ENCODE results near the gene QPCT. TPM values are rescaled to one million over a fixed set of nuclear protein-coding genes. Genes with fewer than 3 reads are reported as not detected.
A peak's percentile ranks its signal among the peaks of the same experiment; 100 is the strongest.
"Not testable (repeated sequence)": the region's sequence is repeated elsewhere in the genome, so short reads cannot be mapped to it uniquely, and the experiment has no call there.

The QPCT gene
- total RNA-seq, 1 experiment from 2014 or later, result 7.1 TPM

DNA sequence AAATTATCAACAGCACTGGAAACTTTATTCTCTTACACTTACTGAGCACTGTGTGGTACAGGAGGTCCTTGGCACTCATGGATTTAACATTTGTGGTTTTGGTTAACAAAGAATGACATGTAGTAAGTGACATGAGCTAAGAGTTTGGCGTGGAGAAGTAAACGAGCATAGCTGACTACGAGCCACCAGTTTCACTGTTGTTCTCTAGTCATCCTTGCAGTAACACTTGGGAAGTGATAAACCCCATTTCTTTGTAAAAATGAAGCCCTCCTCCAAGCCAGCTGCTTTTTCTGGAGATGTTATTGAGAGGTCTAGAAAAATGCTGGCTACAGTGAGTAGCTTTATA, 32.7 kb downstream of the QPCT start:
- DNase-seq (ENCODE audit: low read depth in 1 of 2, low spot score in 2 of 2), result peak; percentile 60 to 89
- H3K36me3 ChIP-seq, result no peaks in the 10 kb centered on the region
- H3K4me3 ChIP-seq, result peak overlapping the region; percentile 3
- H3K9me3 ChIP-seq (replicated peaks), result no peaks in the 10 kb centered on the region
- peak overlapping the region; percentile 88 for H3K27ac ChIP-seq
- H3K4me1 ChIP-seq (replicated peaks), result peaks cover 32% of the 10 kb centered on the region
- no peaks in the 10 kb centered on the region for H3K27me3 ChIP-seq (replicated peaks)

DNA sequence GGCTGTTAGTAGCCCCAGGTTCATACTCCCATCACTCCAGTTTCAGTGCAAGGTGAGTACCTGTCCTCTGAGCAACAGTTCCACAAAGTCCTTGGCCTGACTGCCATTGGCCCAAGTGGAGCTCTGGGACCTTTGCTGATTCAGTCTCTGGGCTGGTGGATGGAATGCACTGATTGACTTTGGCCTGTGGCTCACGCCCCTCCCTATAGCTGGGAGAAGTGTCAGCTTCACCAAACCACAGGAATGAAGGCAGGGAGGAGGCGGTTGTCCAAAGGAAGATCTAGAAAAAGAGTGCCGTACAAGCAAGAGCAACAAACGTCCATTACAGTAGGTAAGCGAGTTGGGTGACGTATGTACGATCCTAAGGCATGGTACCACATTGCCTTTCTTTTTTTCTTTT, 34.0 kb downstream of the QPCT start:
- no peak overlapping the region for H3K4me3 ChIP-seq
- H3K9me3 ChIP-seq (replicated peaks), result no peaks in the 10 kb centered on the region
- peak overlapping the region; percentile 88; the same call in 1 of the 2 replicates for H3K27ac ChIP-seq
- H3K27me3 ChIP-seq (replicated peaks), result no peaks in the 10 kb centered on the region
- peaks cover 32% of the 10 kb centered on the region for H3K4me1 ChIP-seq (replicated peaks)
- H3K36me3 ChIP-seq, result no peaks in the 10 kb centered on the region
- peak; percentile 54 to 67 for DNase-seq (ENCODE audit: low read depth in 1 of 2, low spot score in 2 of 2)

DNA sequence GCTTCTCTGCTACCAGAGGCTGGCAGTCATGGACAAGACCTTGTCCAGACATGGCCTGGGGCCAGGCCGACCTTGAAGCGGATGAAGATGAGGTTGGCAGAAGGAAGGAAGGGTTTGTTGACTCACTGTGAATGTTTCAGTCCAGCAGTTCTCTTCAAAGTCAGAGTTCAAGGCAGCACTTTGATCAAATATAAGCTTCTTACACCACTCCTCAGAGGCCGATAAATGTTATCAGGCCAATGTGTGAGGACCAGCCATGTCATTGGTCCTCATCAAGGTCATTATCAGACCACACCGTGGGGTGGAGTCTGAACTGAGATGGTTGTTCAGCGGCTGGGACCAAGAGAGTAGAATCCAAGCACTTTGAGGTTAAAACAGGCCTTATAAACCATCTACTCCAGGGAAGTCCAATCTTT, 35.5 kb downstream of the QPCT start:
- no peaks in the 10 kb centered on the region for H3K9me3 ChIP-seq (replicated peaks)
- no peak for DNase-seq (ENCODE audit: low read depth in 1 of 2, low spot score in 2 of 2)
- H3K36me3 ChIP-seq, result no peaks in the 10 kb centered on the region
- peaks cover 32% of the 10 kb centered on the region for H3K4me1 ChIP-seq (replicated peaks)
- no peaks in the 10 kb centered on the region for H3K27me3 ChIP-seq (replicated peaks)
- no peak overlapping the region for H3K27ac ChIP-seq
- no peak overlapping the region for H3K4me3 ChIP-seq

DNA sequence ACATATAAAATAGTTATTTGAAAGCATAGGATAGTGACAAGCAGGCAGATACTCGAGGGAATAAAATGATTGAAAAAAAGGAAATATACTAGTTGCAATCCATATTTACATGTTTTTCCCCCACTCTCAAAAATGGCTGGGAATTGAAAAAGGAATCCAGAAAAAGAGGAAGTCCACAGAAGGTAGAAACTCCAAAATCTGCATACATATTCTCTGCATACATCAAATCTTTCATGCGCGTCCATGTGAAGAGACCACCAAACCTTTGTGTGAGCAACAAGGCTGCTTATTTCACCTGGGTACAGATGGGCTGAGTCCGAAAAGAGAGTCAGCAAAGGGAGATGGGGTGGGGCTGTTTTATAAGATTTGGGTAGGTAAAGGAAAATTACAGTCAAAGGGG, 36.4 kb downstream of the QPCT start:
- peaks cover 32% of the 10 kb centered on the region for H3K4me1 ChIP-seq (replicated peaks)
- not testable (repeated sequence) for H3K27ac ChIP-seq; H3K36me3 ChIP-seq; DNase-seq (ENCODE audit: low read depth in 1 of 2, low spot score in 2 of 2); H3K27me3 ChIP-seq (replicated peaks); H3K9me3 ChIP-seq (replicated peaks); H3K4me3 ChIP-seq

DNA sequence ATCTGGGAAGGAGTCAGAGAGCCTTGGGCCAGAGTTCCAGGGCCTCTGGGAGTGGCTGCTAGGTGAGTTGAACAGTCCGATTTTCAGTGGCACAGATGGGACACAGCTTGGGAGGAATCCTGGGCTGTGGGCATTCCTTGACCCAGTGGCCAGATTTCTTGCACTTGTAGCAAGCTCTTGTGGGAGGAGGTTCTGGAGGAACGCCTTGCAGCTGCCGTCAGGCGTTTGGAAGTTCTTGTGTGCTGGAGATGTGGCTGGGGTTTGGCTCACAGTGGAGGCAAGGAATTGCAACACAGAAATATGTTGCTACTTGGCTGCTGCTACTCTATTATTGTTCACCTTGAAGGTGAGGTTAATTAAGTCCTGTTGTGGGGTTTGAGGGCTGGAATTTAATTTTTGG, 39.8 kb downstream of the QPCT start:
- H3K36me3 ChIP-seq; H3K27me3 ChIP-seq (replicated peaks); H3K27ac ChIP-seq; DNase-seq (ENCODE audit: low read depth in 1 of 2, low spot score in 2 of 2); H3K4me1 ChIP-seq (replicated peaks); H3K4me3 ChIP-seq; H3K9me3 ChIP-seq (replicated peaks): not testable (repeated sequence)

DNA sequence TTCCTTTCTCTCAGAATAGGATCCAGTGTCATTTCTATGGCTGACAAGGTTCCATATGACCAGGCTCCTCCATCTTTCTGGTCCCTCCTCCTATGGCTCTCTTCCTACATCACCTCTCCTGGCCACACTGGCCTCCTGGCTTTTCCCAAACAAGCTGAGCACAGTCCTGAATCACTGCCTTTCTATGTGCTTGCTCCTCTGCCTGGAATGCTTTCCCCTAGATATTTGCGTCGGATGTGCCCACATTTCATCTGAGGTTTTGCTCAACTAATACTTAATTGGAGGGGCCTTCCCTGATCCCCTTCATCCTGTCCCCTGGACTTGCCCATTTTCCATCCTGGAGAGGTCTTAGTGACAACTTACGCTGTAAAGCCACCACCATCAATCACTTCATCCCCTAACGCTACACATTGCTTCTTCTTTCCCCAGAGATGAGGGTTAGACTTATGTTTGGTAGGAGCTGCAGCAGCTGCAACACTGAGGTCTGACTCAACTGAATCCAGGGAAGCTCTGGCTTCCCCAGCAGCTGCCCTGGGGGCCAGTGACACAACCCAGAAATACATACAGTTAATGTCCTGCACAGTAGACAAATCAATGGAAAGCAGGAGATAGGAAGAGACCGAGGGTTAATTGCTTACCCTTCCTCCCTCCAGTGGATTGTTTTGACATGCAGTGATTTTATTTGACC, 42.9 kb downstream of the QPCT start:
- Histone ChIP-seq H3K4me1 (replicated peaks) (peaks cover 24% of the 10 kb centered on the region), H3K36me3 (no peaks in the 10 kb centered on the region), H3K4me3 (no peak overlapping the region), H3K27me3 (replicated peaks) (no peaks in the 10 kb centered on the region), H3K27ac (no peak overlapping the region), H3K9me3 (replicated peaks) (no peaks in the 10 kb centered on the region)
- peak in 1 of 2 experiments; percentile 9 for DNase-seq (ENCODE audit: low read depth in 1 of 2, low spot score in 2 of 2)

DNA sequence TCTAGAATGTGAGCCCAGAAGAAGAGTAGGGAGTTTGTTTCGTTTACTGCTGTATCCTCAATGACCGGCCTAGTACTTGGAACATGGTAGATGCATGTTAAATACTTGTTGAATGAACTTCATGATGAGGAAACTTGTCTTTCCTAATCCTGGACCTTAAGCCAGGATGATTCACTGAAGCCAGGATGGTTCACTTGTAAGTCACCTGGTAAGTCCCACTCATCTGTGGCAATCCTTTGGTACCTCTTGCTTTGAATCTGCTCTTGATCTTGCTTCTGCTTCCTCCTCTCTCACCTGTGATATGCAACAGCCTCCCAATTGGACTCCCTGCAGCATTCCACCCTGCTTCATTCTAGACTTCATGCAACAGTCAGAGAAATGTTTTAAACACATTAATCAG, 43.6 kb downstream of the QPCT start:
- DNase-seq (ENCODE audit: low read depth in 1 of 2, low spot score in 2 of 2), result no peak
- Histone ChIP-seq H3K4me3 (no peak overlapping the region), H3K4me1 (replicated peaks) (peaks cover 24% of the 10 kb centered on the region), H3K27me3 (replicated peaks) (no peaks in the 10 kb centered on the region), H3K9me3 (replicated peaks) (no peaks in the 10 kb centered on the region), H3K27ac (no peak overlapping the region), H3K36me3 (no peaks in the 10 kb centered on the region)

DNA sequence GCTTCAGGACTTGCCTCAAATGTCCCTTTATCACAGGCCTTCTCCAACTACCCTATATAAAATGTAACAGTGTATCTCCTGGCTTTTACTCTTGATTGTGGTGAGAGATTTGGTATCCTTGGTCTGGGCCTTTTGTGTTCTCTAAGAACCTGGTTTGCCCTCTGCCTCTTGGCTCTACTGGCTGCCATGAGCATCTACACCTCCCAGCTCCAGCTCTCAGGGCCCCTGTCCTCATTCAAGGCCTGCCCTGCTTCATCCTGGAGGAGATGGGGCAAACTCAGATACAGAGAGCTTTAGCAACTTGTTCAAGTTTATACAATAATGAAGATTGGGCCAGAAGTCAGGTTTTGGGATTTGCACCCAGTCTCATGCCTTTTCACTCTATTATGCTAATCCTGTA, 45.0 kb downstream of the QPCT start:
- Histone ChIP-seq H3K9me3 (replicated peaks) (no peaks in the 10 kb centered on the region), H3K36me3 (no peaks in the 10 kb centered on the region), H3K4me1 (replicated peaks) (peaks cover 24% of the 10 kb centered on the region), H3K27me3 (replicated peaks) (no peaks in the 10 kb centered on the region), H3K27ac (no peak overlapping the region), H3K4me3 (no peak overlapping the region)
- no peak for DNase-seq (ENCODE audit: low read depth in 1 of 2, low spot score in 2 of 2)

DNA sequence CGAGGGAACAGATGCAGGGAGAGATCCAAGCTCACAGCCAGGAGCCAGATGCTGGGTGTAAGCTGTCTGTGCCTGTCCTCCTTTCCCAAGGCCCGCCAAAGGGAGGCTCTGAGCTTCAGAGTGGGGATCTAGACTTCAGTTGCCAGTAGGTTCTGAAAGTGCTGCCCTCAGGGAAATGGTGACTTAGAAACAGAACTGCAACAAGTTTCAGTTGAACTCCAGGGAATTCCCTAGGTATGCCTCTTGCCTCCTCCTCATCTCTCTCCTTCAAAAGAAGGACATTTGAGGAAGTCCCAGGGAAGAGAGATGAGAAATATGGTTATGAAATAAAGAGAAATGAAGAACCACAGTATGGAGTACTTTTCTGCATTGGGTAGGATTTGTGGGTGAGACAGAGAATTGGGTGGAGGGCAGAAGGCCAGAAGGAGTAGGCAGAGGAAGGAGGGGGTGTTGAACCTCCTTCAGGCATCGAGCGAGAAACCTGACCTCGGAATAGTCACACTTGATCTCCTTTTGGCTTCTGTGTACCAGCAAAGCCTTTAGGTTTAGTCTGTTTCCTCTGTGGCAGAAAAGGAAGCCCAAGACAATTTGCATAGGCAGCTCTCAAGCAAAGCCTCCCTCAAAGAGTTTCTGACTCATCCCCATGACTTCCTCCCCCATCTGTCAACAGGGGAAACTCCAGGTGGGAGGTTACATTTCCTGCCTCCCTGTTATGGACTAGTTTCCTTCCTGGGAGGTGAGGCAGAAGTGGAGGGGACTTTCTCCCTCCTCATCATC, 45.7 kb downstream of the QPCT start:
- Histone ChIP-seq H3K27ac (peak overlapping the region; percentile 39; the same call in 1 of the 2 replicates), H3K36me3 (no peaks in the 10 kb centered on the region), H3K27me3 (replicated peaks) (no peaks in the 10 kb centered on the region), H3K4me1 (replicated peaks) (peaks cover 24% of the 10 kb centered on the region), H3K4me3 (no peak overlapping the region), H3K9me3 (replicated peaks) (no peaks in the 10 kb centered on the region)
- peak; percentile 80 to 82 for DNase-seq (ENCODE audit: low read depth in 1 of 2, low spot score in 2 of 2)

DNA sequence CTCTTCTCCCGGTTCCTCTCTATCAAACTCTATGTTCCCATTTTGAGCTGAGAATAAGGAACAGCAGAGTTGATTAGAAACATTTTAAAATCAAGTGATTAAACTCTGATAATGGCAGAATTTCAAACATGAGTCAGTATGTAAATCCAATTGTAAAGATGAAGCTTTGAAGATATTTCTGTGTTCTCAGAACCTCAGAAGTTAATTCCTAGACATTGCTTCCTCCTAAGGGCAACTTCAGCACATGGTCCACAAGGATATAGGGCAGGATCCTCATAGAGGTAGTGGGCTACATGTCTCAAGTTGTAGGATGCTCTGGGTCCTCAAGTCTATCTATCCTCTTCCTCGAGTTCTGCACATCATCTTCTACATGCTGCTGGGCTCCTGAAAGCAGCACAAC, 46.3 kb downstream of the QPCT start:
- Histone ChIP-seq H3K27me3 (replicated peaks) (no peaks in the 10 kb centered on the region), H3K36me3 (no peaks in the 10 kb centered on the region), H3K4me1 (replicated peaks) (peaks cover 24% of the 10 kb centered on the region), H3K9me3 (replicated peaks) (no peaks in the 10 kb centered on the region), H3K27ac (peak overlapping the region; percentile 19), H3K4me3 (no peak overlapping the region)
- DNase-seq (ENCODE audit: low read depth in 1 of 2, low spot score in 2 of 2), result no peak

DNA sequence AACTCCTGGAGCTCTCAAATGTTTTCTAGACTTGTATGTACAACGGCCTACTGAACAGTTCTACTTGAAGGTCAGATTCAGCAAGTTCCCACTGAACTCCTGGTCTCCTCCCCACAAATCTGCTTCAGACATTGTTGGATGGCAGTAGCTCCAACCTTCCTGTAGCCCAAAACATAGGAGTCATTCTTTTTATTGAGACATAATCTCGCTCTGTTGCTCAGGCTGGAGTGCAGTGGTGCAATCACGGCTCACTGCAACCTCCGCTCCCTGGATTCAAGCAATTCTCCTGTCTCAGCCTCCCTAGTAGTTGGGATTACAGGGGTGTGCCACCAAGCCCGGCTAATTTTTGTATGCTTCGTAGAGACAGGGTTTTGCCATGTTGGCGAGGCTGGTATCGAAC, 47.3 kb downstream of the QPCT start:
- no peaks in the 10 kb centered on the region for H3K36me3 ChIP-seq
- H3K27me3 ChIP-seq (replicated peaks), result no peaks in the 10 kb centered on the region
- peaks cover 24% of the 10 kb centered on the region for H3K4me1 ChIP-seq (replicated peaks)
- H3K4me3 ChIP-seq, result no peak overlapping the region
- H3K27ac ChIP-seq, result no peak overlapping the region
- H3K9me3 ChIP-seq (replicated peaks), result no peaks in the 10 kb centered on the region
- no peak for DNase-seq (ENCODE audit: low read depth in 1 of 2, low spot score in 2 of 2)

DNA sequence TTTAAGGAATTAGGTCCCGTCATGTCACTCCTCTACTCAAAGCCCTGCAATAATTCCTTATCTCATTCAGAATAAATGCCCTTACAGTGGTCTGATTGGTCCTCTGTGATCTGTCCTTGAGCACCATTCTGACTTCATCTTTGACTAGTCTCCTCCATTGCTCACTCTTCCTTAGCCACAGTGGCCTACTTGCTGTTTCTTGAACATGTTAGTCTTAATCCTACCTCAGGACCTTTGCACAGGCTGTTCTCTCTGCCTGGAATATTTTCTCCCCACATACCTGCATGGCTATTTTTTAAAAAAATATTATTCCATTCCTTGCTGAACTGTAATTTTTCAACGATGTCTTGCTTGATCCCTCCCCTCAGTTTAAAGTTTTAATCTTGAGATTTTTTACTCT, 48.0 kb downstream of the QPCT start:
- no peak overlapping the region for H3K27ac ChIP-seq
- no peaks in the 10 kb centered on the region for H3K36me3 ChIP-seq
- no peak for DNase-seq (ENCODE audit: low read depth in 1 of 2, low spot score in 2 of 2)
- H3K4me1 ChIP-seq (replicated peaks), result peaks cover 29% of the 10 kb centered on the region
- no peak overlapping the region for H3K4me3 ChIP-seq
- H3K27me3 ChIP-seq (replicated peaks), result no peaks in the 10 kb centered on the region
- H3K9me3 ChIP-seq (replicated peaks), result no peaks in the 10 kb centered on the region

DNA sequence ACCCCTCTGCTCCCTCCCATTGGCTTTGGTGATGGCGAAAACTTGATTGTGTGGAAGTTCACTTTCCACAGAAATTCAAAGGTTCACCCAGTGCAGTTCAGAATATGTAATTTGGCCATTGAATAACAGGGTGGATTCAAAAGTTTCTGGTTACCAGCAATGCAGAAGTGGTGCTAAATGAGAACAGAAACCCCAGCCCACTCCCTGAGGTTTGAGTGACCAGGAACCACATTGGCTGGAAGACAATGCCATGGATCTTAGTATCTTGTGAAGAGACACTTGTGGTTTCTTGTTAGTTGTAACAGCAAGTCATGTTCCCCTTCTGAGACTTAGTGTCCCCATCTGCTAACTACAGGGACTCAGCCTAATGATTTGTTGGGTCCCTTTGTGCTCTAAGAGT, 49.8 kb downstream of the QPCT start:
- H3K27me3 ChIP-seq (replicated peaks), result no peaks in the 10 kb centered on the region
- no peak overlapping the region for H3K4me3 ChIP-seq
- DNase-seq (ENCODE audit: low read depth in 1 of 2, low spot score in 2 of 2), result no peak
- peaks cover 27% of the 10 kb centered on the region for H3K4me1 ChIP-seq (replicated peaks)
- H3K36me3 ChIP-seq, result no peaks in the 10 kb centered on the region
- H3K27ac ChIP-seq, result no peak overlapping the region
- no peaks in the 10 kb centered on the region for H3K9me3 ChIP-seq (replicated peaks)

DNA sequence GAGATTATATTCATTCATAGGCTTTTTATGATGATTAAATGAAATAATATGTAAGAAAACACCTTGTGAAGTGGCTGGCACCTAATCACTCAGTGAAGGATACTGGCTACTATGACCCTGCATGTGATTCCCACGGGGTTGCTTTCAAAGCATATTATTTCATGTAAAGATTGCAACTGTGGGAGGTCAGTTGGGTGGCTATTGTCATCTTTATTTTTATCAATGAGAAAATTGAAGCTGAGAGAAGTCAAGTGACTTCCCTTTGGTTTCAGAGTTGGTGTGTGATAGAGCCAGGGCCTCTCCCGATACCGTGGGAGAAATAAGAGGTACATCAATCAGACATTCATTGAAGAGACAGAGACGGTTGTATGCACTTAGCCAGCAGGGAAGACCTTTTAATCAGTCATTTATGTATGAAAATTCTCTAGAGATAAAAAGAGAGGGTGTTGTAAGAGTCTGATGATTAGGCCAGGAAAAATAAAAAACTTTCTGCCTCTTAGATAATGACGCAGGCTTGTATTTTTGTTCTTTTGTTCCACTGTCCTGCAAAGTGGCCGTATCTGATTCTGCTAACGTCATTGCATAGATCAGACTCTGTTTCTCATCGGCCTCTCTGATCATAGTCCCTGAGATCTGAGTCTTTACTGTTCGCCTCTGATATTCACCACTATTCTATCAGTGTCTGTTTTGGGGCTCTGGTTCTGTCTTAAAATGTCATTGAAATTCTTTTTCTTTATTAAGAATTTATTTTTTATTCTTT, 50.5 kb downstream of the QPCT start:
- Histone ChIP-seq H3K9me3 (replicated peaks) (no peaks in the 10 kb centered on the region), H3K27ac (no peak overlapping the region), H3K36me3 (no peaks in the 10 kb centered on the region), H3K4me3 (no peak overlapping the region), H3K27me3 (replicated peaks) (no peaks in the 10 kb centered on the region), H3K4me1 (replicated peaks) (peaks cover 20% of the 10 kb centered on the region)
- DNase-seq (ENCODE audit: low read depth in 1 of 2, low spot score in 2 of 2), result no peak

Measured in SJSA1 (cell line).